GM12878 (cell line): ENCODE data around the gene IGF1R. TPM values are rescaled to one million over a fixed set of nuclear protein-coding genes. Genes with fewer than 3 reads are reported as not detected.

Source experiments
- ATAC-seq: fragments of 200-7000 bp; cut with Tn5 transposase; 3 replicates; pipeline ENCODE4 v1.9.1; 2020; ENCODE audit warnings: mild to moderate bottlenecking, moderate library complexity
- BruUV-seq: library from RNA; stranded (reverse); fragments of 400-500 nt; replicated peaks from 2 replicates; lab custom pipeline; 2021; lab: Mats Ljungman, UMichigan
- CTCF ChIA-PET: fragments of 300-600 bp; sonication (Branson Sonifier 250); formaldehyde crosslinking; extraction: SDS; loops from one replicate; lab custom pipeline; 2021; ENCODE audit warnings: inconsistent platforms; lab: Yijun Ruan, JAX
- POLR2A ChIA-PET: fragments of 350-600 bp; formaldehyde crosslinking; extraction: SDS; loops from one replicate; lab custom pipeline; 2021; ENCODE audit warnings: inconsistent platforms; lab: Charles Lee
- RAD21 ChIA-PET: fragments of 300-600 bp; sonication (Branson Sonifier 250); formaldehyde crosslinking; loops from one replicate; lab custom pipeline; 2023; ENCODE audit warnings: antibody characterized with exemption; ENCODE audit not compliant: unreplicated experiment; lab: Charles Lee
- SMC1A ChIA-PET: fragments of 300-600 bp; sonication (Branson Sonifier 250); formaldehyde crosslinking; loops from one replicate; lab custom pipeline; 2023; ENCODE audit not compliant: unreplicated experiment, uncharacterized antibody; lab: Charles Lee
- DNase-seq: peaks from one replicate; pipeline ENCODE4 v3.0.0-alpha.2; 2011; ENCODE audit warnings: low read depth, low spot score
- FAIRE-seq: peaks from 3 replicates; lab custom pipeline; 2011; peaks lifted over from hg19 to GRCh38; lab: Jason Lieb, UNC
- H2AFZ ChIP-seq: 2 replicates; pipeline ENCODE4 v1.6.0; 2011; ENCODE audit warnings: low read depth, low read length, control low read depth; ENCODE audit not compliant: control insufficient read depth
- H3K27ac ChIP-seq: 2 replicates; pipeline ENCODE4 v1.5.1; 2011; ENCODE audit warnings: control low read depth; ENCODE audit not compliant: control insufficient read depth, insufficient read depth
- H3K27me3 ChIP-seq, 2 experiments: replicated peaks in 1 of 2; 2 replicates each; pipeline versions ENCODE4 v1.6.0 to v1.6.1; 2011; ENCODE audit warnings: low read length in 1 of 2; ENCODE audit not compliant: control insufficient read depth in 2 of 2, insufficient read depth in 2 of 2
- H3K36me3 ChIP-seq, 2 experiments: 2 replicates each; pipeline ENCODE4 v1.5.1; 2011; ENCODE audit warnings: low read length in 1 of 2; ENCODE audit not compliant: control insufficient read depth in 2 of 2, insufficient read depth in 2 of 2
- H3K4me1 ChIP-seq: 2 replicates; pipeline ENCODE4 v1.6.1; 2011; ENCODE audit warnings: mild to moderate bottlenecking, low read length, moderate library complexity, mixed read lengths; ENCODE audit not compliant: control insufficient read depth, insufficient read depth
- H3K4me2 ChIP-seq: 2 replicates; pipeline ENCODE4 v1.6.0; 2011; ENCODE audit warnings: control low read depth; ENCODE audit not compliant: control insufficient read depth, insufficient read depth
- H3K4me3 ChIP-seq: fragments of 200-600 bp; sonication (generic); 2 replicates; pipeline ENCODE4 v1.5.1; 2016
- H3K79me2 ChIP-seq: 2 replicates; pipeline ENCODE4 v1.6.0; 2011; ENCODE audit warnings: low read length; ENCODE audit not compliant: control insufficient read depth, insufficient read depth
- H3K9ac ChIP-seq: 2 replicates; pipeline ENCODE4 v1.8.0; 2011; ENCODE audit warnings: low read length, control low read depth, mixed read lengths; ENCODE audit not compliant: control insufficient read depth, insufficient read depth
- H3K9me3 ChIP-seq: replicated peaks from 3 replicates; pipeline ENCODE4 v1.5.1; 2011; ENCODE audit warnings: mild to moderate bottlenecking, low read length; ENCODE audit not compliant: control insufficient read depth, insufficient read depth
- H4K20me1 ChIP-seq: 2 replicates; pipeline ENCODE4 v1.6.0; 2011; ENCODE audit not compliant: control insufficient read depth, insufficient read depth
- CUX1 ChIP-seq: IDR thresholded peaks from 2 replicates; pipeline ENCODE4 v1.6.1; 2012; ENCODE audit warnings: improper control_type of control experiment, low read depth, low read length; ENCODE audit not compliant: insufficient replicate concordance
- NRF1 ChIP-seq: conservative IDR thresholded peaks from 2 replicates; pipeline ENCODE4 v1.6.1; 2011; ENCODE audit warnings: mild to moderate bottlenecking, low read depth, low read length, improper control_type of control experiment
- SIX5 ChIP-seq: IDR thresholded peaks from 2 replicates; pipeline ENCODE4 v1.6.1; 2011; ENCODE audit warnings: mild to moderate bottlenecking, low read depth, low read length, moderate library complexity; ENCODE audit not compliant: severe bottlenecking
- ZBED1 ChIP-seq: IDR thresholded peaks from 2 replicates; pipeline ENCODE4 v1.6.1; 2016; ENCODE audit warnings: borderline replicate concordance
- ZBTB33 ChIP-seq: fragments of 450-650 bp; IDR thresholded peaks from 2 replicates; pipeline ENCODE4 v1.6.1; 2017; ENCODE audit warnings: mild to moderate bottlenecking
- WGBS: methylation state at CpG from one replicate; pipeline ENCODE4 v1.1.6; 2016; ENCODE audit warnings: low lambda C conversion rate; ENCODE audit not compliant: insufficient replicate concordance, insufficient coverage; ENCODE audit errors: missing lambda C conversion rate; 5-methylcytosine and 5-hydroxymethylcytosine counted together
- in situ Hi-C: fragments of 300-500 bp; cut with MboI; formaldehyde crosslinking; loops from 9 replicates; pipeline ENCODE4 v1.14.3; 2018; ENCODE audit warnings: mixed read lengths
- intact Hi-C: fragments of 100-400 bp; cut with micrococcal nuclease; formaldehyde crosslinking; loops from one replicate; pipeline ENCODE4 v1.14.2; 2022; ENCODE audit not compliant: unreplicated experiment
- polyA plus RNA-seq, 11 experiments: library from polyadenylated mRNA; depleted of rRNA in 4 of 11; unstranded in 6 of 11; stranded (reverse) in 5 of 11; fragments of >200 nt; fragmentation: Nextera tagmentation in 4 of 11; fragmentation: Illumina TruSeq in 1 of 11; extraction: Ambion mirVana in 4 of 11; extraction: Trizol in 1 of 11; gene quantifications; 1 replicate in 1 of 11; 2 replicates in 10 of 11; pipeline versions ENCODE4 v1.2.1 to v1.2.3, GENCODE V29; 2011 to 2016; ENCODE audit warnings: inconsistent platforms in 2 of 11, missing spikeins in 2 of 11, low read depth in 1 of 11
- total RNA-seq, 4 experiments: library from RNA; depleted of rRNA in 3 of 4; stranded (reverse); fragments of >200 nt in 3 of 4; fragmentation: Illumina TruSeq in 1 of 4; extraction: Trizol in 1 of 4; gene quantifications; 2 replicates each; pipeline versions ENCODE4 v1.2.1 to v1.2.3, GENCODE V29; 2013 to 2021

Gene IGF1R
- total and polyA plus RNA-seq, 10 of the 15 experiments (the other 5 are each of a cell fraction or from before 2014, with no cell fraction given) = 0.03 to 2.7 (median 0.66) TPM

- TF ChIP-seq CUX1 = no peak
These were observed 229.8 kb downstream of the IGF1R start (continued) for GRCh38 chr15:98878172-98878571.

GRCh38 chr15:98878862-98879261, 230.5 kb downstream of the IGF1R start:
- H3K79me2 ChIP-seq = no peaks in the 10 kb centered on the region
- ChIA-PET POLR2A (no interaction called here), CTCF (interaction anchor here (8.0 kb wide), 1 partner anchor 199 kb away, joined by 76 read pairs; no protein-coding TSS in a partner anchor), RAD21 (no interaction called here), SMC1A (no interaction called here)
- ATAC-seq (peak; percentile 37), FAIRE-seq (no peak), DNase-seq (no peak)
- no peaks in the 10 kb centered on the region for H3K36me3 ChIP-seq
- intact Hi-C loops (no loop called here), in situ Hi-C loops (no loop called here)
- no peak overlapping the region for H3K9ac ChIP-seq
- no peaks in the 10 kb centered on the region for H3K9me3 ChIP-seq
- no TSS peak for BruUV-seq
- WGBS = 16% methylated on average over 14 of the region's 14 CpGs
- H2AFZ ChIP-seq = no peak overlapping the region
- H3K4me1 ChIP-seq = peaks cover 5% of the 10 kb centered on the region; the same call in 1 of the 2 replicates
- TF ChIP-seq ZBED1 (no peak), NRF1 (no peak), SIX5 (no peak), ZBTB33 (no peak)
- H3K27me3 ChIP-seq = no peaks in the 10 kb centered on the region
- no peak overlapping the region for H3K27ac ChIP-seq
- no peaks in the 10 kb centered on the region for H4K20me1 ChIP-seq
- H3K4me3 ChIP-seq = no peak overlapping the region
- no peak overlapping the region for H3K4me2 ChIP-seq
